GM18909 (cell line): ENCODE measurements around the gene DAZAP1.

Experiments
- ATAC-seq: cut with Tn5 transposase; IDR thresholded peaks from one replicate; pipeline ENCODE4 v1.9.1; 2021; ENCODE audit warnings: mild to moderate bottlenecking; ENCODE audit not compliant: unreplicated experiment, poor library complexity

Gene DAZAP1

DNA sequence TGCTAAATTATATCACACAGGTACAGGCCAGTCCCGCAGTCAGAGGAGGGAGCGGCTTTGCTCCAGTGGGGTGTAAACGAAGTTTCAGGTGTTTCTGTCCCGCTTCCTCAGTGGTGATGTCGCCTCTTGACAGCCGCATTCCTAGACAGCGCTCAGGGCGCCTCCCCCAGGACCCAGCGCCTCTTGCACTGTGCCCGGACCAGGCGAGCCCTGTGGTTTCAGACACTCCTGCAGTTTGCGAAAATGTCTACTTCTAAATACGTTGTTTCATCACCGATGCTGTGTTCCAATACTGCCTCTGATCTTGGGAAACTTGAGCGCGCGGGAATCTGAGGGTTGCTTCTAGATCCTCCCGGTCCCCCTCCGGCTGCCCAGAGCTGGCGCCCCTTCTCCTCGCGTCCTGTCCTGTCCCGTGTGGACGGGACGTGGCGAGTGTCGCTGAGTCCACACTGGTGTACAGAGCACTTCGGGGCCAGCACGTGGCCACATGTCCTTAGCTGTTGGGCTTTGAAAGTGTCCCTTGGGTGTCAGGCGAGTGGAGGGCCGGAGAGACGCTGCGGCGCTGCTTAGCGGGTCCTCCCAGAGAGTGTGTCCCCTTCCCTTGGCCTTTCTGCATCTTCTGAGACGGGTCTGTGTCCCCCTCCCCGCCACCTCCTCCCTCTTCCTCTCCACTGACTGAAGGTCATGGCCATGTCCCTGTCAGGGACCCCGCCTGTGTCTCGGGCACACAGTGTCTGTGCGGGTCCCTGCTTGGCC, 16.2 kb downstream of the DAZAP1 start:
- ATAC-seq = no peak

DNA sequence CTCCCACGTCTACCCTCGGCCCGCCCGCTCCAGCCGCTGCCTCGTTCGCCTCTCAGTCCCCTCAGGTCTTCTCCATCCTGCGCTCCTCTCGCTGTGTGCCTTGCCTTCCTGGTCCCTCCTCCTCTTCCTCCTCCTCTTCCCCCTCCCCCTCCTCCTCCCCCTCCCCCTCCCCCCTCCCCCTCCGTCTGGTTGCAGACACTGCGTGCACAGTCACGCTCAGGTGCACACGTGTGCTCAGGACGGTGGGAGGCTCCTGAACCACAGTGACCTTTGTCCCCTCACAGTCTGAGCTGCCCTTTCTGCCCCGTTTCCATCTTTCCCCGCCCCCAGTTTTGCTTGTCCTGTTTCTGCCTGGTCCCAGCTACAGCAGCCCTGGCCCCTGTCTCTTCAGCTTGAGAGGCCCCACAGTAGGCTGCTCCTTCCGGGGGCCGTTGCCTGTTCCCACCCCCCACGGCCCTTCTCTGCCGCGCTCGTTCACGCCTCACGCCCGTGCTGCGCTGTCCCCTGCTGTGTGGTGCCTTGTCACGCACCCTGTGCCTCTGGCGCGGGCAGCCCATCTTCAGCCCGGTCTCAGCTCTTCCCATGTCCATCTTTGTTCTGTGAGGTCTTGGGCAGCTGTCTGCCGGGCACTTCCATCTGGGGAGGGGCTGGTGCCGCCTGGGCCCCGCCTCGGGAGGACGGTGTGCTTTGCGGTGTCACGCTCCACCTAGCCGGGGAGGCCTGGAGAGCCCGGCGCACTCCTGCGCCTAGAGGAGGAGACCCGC, 17.0 kb downstream of the DAZAP1 start:
- ATAC-seq = no peak

DNA sequence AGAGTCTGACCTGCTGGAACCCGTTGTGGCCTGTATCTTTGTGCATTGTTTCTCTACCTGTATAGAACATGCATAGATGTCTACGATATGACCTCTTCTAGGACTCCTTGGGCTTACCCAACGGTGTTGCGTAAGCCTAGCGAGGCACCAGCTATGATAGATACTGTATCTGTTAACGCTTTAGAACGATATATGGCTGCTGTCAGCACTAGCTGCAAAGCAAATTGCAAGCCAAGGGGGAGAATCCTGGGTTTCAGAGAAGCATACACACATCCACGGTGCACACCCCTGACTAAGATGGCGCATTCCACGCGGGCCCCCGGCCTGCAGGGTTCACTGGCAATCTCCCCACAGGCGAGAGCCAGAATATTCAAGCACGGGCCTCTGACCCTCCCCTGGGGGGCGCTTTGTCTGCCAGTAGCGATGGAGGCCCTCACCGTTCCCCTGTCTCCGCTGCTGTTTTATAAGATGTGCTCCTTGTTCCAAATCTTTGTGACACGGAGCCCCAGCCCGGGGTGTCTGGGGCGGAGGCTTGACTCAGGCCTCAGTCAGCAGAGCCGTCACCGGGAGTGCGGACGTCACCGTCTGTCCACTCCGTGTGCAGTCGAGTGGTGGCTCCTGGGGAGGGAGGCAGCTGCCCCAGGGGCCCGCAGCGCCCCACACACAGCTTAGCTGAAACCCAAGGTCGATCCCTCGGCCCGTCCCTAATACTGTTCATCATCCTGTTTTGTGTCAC, 17.9 kb downstream of the DAZAP1 start:
- ATAC-seq = no peak

DNA sequence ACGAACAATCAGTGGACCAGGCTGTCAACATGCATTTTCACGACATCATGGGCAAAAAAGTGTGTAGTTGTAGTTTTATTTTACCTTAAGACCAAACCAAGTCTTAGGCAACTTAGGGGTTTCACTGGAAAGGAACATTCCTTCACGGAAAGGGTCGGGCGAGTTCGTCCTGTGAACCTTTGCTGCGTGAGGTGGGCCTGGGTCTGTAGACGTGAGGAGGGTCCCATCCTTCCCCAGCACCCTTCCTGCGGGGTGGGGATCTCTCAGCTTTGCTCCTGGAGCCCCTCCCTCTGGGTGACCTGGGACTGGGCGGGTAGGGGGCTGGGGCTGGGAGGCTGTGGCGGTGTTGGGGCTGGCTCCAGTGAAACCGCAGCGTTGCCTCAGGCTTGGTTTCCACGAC, 18.5 kb downstream of the DAZAP1 start:
- ATAC-seq = no peak

DNA sequence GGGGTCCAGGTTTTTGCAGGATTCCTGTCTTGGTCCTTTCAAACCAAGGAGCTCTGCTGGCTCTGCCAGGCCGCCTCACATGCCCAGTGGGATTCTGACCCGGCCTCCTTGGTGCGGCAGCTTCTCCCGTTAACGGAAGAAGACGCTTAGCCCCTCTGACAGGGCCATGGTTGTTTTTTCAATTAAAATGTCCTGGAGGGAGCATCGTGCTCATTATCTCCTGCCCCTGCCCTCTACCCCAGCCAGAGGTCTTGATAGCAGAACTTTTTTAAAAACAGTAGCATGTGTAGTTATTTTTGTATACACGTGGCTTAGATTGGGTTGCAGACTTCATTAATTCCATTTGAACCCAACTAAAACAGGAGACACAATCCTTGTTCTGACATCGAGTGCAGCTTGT, 19.4 kb downstream of the DAZAP1 start:
- no peak for ATAC-seq

DNA sequence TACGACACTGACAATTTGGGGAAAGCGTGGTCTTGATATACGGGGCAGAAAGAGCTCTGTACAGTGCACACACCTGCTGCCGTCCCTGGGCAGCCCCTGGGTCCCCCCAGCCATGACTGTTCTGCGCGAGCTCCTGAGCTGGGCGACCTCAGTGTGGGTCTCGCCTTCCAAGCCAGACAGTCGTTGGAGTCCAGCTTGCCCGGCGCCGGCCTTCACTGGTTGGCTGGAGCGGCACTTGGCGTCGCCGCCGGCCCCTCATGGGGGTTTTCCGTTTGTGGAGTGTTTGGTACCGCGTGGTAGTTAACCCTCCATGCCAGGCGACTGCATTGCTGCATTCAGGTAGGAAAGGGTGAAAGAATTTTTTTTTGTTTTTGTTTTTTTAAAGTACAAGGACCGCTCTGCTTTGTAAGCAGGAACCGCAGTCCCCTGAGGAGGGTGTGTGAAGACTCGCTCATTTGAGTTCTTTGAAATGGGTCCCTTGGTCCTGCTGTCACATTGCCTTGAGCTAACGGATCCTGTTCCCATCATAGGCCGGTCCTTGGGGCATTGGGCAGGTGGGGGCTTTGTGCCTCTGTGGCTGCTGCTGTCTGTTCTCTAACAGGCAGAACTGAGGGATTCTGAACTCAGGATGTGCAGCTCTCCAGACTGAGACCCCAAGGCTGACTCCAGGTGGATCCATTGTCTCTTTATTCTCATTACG, 20.0 kb downstream of the DAZAP1 start:
- no peak for ATAC-seq

DNA sequence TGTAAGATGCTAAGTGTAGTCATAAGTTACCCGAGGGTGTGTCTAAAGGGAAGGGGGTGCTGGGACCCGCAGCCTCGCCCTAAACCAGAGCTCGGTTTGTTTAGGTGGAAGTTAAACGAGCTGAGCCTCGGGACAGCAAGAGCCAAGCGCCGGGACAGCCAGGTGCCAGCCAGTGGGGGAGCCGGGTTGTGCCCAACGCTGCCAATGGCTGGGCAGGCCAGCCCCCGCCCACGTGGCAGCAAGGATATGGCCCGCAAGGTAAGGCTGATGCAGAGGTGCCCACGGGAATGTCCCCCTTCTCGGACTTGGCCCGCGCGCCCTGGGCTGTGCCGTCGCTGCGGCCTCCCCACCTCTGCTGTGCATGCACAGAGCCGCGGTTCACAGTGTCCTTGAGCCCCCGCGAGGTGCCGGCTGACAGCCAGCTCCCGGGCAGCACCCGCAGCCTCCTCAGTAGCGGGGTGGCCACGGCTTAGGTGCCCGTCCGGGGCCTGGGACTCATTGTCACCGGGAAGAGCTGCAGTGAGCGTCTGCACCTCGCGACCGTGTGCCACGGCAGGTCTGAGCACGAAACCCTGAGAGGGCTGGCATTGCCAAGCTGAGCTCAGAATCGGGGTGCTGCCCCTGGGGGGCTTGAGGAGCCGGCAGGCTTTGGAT, 21.5 kb downstream of the DAZAP1 start:
- no peak for ATAC-seq

DNA sequence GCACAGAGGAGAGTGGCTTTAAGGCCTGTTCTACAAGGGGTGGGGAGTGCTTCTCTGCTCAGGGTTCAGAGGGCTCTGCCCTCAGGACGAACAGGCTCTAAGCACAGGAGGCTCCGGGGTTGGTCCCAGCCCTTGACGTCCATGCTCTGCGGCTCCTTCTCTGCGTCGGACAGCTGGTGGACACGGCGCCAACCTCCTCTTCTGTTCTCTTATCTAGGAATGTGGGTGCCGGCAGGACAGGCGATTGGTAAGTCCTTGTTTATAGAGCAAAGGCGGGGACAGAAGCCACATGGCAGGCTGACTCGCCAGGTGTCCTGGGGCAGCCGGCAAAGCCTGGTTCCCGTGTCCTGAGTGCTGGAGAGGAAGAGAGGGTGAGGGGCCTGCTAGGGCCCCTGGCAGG, 22.4 kb downstream of the DAZAP1 start:
- ATAC-seq = no peak

DNA sequence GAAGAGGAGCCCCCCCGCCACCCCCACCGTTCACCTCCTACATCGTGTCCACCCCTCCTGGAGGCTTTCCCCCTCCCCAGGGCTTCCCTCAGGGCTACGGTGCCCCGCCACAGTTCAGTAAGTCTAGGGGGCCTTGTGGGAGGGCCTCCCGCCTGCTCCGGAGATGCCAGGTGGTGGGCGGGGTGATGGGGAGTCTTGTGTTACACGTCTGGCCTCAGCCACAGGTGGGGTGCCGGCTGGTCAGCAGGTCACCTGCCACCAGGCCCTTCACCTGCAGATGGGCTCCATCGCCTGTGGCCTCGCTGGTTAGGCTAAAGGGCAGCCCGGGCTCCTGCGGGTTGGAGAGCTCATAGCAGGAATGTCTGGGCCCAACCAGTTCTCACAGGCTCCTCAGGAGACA, 22.9 kb downstream of the DAZAP1 start:
- ATAC-seq = no peak

DNA sequence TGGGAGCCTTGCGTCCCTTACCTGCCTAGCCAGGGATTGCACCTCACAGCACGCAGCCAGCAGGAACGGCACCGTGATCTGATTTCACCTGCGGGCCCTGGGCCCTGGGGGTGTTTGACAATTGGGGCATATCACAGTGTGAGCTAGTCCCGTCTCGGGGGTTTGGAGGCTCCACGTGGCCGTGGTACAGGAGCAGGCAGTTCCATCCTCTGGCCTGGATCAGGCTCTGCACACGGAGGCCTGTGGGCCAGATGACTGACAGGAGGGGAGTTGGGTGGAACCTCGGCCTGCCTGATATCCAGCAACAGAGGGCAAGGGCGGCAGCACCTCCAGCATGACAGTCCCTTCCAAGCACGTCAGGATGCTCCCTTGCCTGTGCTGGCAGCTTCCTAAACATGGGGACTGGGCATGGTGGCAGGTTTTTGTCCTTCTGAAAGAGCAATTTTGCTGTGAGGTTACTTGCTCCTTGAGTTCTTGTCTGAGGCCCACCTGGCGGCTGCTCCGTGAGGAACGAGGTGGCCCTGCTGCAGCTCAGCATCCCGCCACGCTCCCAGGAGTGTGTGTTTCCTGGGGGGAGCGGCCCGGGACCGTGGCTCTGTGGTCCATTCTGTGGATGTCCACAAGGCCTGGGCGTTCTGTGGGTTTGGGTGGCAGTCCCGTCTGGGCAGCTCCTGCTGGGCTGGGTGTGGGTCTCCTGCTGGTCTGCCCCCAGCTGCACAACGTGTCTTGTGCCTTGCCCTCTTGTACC, 24.5 kb downstream of the DAZAP1 start:
- no peak for ATAC-seq

DNA sequence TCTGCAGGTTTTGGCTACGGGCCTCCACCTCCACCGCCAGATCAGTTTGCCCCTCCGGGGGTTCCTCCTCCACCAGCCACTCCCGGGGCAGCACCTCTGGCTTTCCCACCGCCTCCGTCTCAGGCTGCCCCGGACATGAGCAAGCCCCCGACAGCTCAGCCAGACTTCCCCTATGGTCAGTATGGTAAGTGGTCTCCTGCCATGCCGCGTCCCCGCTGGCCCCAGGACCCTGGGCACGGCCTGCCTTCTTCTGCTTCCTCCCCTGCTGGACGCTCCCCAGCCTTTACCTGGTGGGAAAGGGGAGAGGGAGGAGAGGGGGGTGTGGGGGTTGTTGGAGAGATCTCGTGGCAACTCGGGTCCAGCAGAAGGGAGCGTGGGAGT, 25.1 kb downstream of the DAZAP1 start:
- ATAC-seq = no peak

DNA sequence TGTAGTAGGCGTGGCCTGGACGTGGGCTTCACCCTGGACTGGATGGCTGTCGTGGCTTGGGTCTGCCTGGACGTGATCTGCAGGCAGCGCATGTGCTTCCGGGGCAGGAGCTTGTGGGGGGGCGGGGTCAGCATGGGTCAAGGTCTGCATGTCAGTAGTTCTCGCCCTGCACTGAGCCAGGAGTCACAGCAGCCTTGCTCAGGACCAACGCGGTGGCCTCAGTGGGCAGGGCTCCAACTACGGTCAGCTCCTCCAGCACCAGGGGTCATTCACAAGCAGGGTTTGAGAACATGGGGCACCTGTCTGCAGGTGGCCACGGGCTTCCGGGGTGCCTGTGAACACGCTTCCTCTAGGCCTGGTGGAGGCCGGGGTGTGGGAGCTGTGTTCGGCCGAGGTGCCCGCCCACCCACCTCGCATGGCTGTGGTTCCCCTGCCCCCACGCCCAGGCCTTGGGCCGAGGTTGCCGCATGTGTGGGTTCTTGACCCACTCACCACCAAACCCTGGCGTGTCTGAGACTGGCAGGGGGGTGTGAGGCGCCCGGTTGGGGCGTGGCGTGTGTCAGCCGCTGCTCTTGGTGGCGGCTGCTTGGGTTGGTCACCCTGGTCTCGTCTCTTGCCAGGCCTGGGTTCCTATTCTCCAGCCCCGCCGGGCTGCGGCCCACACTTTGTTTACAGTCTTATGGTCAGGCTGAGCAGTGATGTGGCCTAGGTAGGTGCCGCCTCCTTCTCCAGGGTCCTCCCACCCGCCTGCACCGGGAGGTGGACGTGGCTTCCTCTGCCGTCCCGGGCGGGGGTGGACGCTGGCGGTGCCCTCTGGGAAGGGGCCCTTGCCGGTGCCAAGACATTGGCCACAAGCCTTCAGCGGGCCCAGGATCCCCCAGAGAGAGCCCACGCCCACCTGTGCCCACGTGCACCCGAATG, 26.0 kb downstream of the DAZAP1 start:
- ATAC-seq = no peak

DNA sequence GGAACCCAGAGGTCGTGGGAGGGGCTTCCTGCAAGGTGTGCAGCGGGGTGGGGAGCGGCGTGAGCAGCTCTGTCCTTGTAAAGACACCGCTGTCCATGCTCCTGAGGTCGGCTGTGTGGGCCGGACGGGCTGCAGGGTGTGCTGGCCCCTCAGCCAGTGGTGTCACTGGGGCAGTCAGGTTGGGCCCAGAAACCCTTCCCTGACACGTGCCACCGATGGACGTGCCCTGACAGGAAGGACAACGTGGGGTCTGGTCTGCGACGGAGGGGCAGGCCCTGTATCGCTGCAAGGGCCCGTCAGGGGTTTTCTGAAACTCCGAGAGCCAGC, 26.6 kb downstream of the DAZAP1 start:
- no peak for ATAC-seq

DNA sequence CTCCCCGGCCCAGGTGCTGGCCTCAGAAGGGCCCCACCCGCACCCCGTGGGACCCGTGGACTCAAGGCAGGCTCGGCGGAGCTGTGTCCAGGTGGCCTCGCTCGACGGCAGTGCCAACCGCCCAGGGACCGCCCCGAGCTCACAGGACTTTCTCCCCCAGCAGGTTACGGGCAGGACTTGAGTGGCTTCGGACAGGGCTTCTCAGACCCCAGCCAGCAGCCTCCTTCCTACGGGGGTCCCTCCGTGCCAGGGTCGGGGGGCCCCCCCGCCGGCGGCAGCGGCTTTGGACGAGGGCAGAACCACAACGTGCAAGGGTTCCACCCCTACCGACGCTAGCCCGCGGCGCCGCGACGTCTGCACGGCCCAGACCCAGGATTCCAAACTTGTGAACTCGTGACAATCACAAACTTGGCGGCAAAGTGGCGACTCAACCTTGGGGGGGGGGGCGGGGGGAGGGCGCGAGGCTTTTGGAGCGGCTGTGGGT, 27.2 kb downstream of the DAZAP1 start:
- no peak for ATAC-seq

DNA sequence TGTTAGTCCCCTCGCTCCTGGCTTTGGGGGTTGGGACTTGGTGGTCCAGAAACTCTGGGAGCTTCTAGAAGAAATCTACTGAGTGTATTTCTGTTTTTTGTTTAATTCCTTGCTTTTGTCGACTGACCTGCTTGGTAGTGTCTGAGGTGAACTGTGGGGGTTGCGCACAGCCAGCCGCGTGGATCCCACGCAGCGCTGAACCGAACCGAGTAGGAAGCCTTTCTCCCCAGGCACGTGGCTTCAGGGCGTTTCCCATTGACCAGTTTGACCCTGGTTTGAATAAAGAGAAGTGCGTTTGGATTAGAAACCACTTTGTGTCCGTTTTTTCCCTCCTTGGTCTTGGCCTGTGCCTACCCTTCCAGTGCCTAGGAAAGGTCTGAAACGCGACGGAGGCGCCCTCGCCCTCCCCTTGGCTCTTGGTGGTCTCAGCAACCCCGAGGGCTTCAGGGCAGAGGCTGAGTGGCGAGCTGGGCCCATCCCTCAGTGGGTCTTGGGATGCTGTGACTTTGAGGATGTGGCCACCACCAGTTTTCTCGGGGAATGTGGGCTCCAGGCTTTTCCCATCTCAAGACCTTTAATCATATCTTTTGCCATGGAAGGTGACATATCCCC, 28.1 kb downstream of the DAZAP1 start:
- ATAC-seq = no peak

DNA sequence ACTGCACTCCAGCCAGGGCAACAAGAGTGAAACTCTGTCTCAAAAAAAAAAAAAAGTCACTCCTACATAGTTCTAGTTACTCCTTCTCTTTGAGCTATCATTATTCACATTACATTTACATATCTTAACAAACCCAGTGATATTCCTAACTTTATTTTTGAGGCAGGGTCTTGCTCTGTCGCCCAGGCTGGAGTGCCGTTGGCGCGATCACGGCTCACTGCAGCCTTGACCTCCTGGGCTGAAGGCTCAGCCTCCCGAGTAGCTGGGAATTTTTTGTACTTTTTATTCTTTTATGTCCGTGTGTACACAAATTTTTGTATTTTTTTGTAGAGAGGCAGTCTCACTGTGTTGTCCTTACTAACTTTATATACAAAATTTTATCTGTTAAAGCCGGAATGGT, 30.2 kb downstream of the DAZAP1 start:
- no peak for ATAC-seq

DNA sequence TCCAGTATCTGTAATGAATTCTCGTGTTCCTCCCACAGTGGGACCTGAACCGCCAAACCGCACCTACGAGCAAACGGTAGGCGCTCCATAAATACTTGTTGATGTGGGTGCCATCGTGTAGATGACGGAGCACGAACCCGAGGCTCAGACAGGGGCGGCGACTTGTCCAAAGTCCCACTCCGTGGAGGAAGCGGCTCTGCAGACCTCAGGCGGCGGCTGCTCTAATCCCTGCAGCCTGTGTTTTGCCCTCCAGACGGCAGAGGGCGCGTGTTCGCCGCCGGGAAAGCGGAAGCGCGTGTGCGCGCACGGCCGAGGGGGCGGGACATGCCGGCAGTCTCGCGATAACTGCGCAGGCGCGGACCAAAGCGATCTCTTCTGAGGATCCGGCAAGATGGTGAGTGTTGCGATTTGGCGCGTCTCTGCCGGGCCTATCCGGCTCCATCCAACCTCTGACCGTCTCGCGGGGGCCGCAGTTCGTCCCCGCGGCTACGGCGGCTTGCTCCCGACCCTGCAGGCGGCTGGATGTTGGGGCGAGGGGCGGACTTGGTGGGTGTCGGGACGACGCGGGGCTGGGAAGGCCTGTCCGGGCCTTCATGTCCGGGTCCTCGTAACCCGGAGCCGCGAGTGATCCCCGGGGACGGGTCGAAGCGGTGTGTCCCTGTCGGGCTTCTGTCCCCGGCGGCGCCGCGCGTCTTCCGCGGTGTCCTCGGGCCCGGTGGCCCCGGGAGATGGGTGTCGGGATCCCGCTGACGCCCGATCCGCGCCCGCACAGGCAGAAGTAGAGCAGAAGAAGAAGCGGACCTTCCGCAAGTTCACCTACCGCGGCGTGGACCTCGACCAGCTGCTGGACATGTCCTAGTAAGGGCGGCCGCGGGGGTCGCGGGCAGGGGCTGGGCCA, 30.9 kb downstream of the DAZAP1 start, which contains the start of gene RPS15:
Gene RPS15, plus strand, starts transcription at position 362 of the 898 bp plus-strand sequence. Its CDS starts 30 bp downstream, at position 392.
- ATAC-seq = peak; percentile 79
